Hair follicular keratinocyte (primary cell): ENCODE data around the gene CYP27C1. TPM values are rescaled to one million over a fixed set of nuclear protein-coding genes. Genes with fewer than 3 reads are reported as not detected.

Experiments used
- total RNA-seq: library from RNA; depleted of rRNA; stranded (reverse); fragments of >200 nt; gene quantifications from 2 replicates; pipeline ENCODE4 v1.2.3, GENCODE V29; 2015

Gene CYP27C1
- total RNA-seq, result 3.4 and 4.9 TPM in 2 replicates

DNA sequence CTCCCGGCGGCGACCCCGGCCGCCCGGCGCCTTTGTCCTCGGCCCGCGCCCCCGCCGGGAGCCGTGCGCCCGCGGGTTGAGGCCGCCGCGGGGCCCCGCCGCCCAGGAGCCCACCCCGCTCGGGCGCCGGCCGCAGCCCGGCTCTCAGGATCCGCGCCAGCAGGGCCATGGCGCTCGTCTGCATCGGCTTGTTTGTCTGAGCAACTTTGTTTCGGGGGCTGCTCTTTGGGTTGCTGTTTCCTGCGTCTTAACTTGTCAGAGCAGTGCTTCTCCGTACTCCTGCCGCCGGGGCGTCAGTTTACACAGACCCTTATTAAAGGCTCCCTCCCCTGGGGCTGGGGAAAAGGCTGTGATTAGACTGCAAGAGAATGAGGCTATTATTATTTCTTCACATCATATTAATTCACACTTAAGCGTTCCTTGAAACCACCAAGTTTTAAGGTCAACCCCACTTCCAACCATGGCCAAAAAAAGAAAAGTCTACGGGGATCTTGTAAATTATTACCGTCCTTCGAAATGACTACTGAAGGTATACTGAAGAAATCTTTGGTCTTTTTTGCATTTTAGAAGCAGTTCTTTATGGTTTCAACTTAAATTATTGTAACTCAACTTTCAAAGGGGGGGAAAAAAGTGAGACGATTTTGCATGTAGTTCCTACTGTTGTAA, at the start of gene CYP27C1:
Gene CYP27C1, minus strand, starts transcription at position 198 of the 666 bp plus-strand sequence. Its CDS starts 29 bp downstream, at position 169.

Other genes starting within 250 kb of the CYP27C1 start
- gene BIN1, start 113.1 kb downstream of the CYP27C1 start, total RNA-seq, result 19.1 and 26.1 TPM in 2 replicates
- gene ERCC3, start 73.8 kb upstream of the CYP27C1 start, total RNA-seq, result 15.5 and 24.3 TPM in 2 replicates
- 17.7 and 22.3 TPM in 2 replicates for gene MAP3K2, start 167.7 kb upstream of the CYP27C1 start, total RNA-seq
- gene PROC, start 198.1 kb upstream of the CYP27C1 start, total RNA-seq, result 0.16 and 0.19 TPM in 2 replicates